ENCODE data around the gene NUP98.

Gene NUP98

DNA sequence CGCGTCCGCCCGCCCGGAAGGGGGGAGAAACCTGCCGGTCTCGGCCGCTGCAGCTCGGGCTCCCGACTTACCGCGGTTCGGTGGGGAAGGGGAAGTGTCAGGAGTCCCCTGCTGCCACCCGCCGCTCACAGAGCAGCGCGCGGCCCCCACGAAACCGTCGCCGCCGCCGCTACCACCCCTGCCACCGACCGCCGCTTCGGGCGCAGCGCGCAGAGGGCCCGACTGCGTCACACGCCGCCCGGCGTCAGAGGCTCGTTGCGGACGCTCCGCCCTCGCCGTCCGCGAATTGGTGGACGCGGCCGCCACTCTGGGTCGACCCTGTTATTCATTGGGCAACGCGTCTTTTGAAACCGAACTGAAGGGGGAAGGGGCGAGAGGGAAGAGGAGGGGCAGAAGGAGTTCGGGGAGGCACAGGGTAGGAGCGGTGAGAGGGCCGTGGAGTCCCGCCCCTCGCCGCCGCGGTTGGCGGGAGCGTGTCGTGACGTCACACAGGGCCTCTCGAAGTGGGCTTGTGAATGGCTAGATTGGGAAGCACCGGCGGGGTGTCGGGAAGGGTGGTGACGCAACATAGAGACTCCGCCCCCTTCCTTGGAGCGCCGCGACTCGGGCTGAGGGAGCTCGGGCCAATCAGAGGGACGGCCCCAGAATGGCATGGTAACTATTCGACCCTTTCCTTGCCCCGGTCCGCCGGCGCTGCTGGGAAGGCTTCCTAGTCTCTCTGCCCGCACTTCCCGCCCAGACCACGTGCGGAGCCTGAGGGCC, at the start of gene NUP98:
TSS of gene NUP98 (minus strand) at position 226 of the 762 bp plus-strand sequence. CDS start 15,437 bp downstream, outside the sequence.
- in situ Hi-C loops (cut with MboI; ENCODE audit: low sequenced_read_pairs), result no loop called here

DNA sequence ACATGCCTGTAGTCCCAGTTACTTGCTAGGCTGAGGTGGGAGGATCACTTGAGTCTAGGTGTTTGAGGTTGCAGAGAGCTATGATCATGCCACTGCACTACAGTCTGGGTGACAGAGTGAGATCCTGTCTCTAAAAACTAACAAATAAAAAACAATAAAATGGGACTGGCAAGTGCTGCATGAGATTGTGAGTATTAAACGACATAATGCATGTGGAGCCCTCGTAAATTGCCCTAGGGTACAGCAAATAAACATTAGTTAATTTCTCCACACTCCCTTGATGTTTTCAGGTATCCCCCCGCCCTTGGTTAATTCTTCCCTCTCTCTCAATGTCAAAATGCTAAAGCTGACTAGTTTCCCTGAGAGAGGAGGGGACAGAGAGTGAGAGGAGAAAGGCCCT, 48.3 kb upstream of the NUP98 start:
- in situ Hi-C loops (cut with MboI; ENCODE audit: low sequenced_read_pairs), result no loop called here

DNA sequence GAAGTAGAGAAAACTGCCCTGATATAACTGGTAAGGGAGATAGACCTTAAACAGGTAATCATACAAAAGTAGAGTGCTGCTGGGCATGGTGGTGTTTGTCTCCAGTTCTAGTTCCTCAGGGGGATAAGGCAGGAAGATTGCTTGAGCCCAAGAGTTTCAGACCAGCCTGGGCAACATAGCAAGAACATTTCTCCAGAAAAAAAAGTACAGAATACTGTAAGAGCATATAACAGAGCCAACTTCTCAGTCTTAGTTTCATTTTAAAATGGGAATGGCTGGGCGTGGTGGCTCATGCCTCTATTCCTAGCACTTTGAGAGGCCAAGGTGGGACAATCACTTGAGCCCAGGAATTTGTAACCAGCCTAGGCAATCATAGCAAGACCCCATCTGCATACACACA, 47.9 kb upstream of the NUP98 start:
- in situ Hi-C loops (cut with MboI; ENCODE audit: low sequenced_read_pairs), result no loop called here

DNA sequence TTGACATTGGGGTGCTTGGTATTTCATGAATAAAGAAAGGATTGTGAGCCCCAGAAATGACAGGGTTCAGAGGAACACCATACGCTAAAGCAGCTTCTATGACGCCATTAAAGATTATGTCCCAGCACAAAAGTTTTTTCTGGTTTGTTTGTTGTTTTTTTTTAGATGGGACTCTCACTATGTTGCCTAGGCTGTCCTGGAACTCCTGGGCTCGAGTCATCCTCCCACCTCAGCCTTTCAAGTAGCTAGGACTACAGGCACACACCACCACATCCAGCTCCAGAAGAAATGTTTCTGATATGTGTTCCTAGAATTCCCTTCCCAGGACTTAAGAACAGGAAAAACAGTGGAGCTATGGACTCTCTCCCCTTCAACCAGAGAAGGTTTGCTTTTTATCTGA, 46.0 kb upstream of the NUP98 start:
- in situ Hi-C loops (cut with MboI; ENCODE audit: low sequenced_read_pairs), result no loop called here

DNA sequence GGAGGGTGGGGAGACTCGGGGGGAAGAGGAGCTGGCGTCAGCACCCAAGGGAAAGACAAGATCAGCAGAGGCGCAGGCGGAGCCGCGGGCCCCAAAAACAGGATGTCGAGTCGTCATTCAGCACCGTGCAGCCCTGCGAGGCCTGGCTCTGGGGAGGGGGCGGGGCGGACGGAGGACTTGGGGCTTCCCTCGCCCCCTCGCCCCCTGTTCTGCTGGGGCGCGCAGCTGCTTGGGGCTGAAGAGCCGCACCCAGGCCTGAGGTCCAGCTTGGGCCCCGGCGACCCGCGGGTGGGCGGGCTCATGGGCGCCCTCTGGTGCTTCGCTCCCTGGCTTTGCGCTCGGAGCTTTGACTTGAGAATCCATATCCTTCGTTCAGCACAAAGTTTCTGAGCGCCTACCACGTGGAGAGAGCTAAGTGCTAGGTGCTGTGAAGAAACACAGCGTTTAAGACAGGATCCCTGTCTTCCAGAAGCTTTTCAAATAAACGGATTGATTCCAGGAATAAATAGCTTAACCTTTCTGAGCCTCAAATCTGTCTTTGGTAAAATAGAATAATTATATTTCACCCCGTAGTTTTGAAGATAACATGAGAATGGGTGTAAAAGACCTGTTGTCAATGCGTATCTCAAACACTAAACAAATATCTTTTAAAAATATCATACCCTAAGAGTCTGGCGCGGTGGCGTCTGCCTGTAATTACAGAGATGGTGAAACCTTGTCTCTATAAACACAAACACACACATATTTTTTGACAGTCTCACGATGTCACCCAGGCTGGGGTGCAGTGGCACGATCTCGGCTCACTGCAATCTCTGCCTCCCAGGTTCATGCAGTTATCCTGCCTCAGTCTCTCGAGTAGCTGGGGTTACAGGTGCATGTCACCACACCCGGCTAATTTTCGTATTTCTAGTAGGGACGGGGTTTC, 44.3 kb upstream of the NUP98 start:
- in situ Hi-C loops (cut with MboI; ENCODE audit: low sequenced_read_pairs), result no loop called here

DNA sequence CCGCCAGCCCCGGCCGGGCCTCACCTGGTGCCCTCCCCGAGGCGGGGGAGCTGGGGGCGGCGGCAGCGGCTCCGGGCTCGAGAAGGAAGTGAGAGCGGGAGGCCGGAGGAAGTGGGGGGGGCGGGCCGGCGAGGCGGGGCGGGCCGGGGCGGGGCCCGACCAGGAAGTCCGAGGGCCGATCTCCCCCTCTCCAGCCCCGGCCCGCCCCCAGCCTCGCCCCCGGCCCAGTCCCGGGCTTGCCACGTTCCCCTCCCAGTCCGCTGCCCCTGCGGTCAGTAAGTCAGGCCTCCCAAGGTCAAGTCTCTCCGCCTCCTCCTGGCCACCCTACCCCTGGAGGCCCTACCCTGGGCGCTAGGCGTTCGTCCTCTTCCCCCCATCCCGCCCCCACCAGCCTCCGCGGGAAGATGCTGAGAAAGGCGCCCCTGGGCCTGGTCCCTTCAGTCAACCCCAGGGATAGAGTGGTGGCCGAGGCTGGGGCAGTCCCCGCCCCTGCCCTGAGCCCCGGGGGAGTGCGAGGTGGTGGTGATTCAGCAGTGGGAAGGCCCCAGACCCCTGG, 43.6 kb upstream of the NUP98 start, which contains the start of gene RHOG:
TSS of gene RHOG (minus strand) at position 90 of the 556 bp plus-strand sequence. CDS start 12,821 bp downstream, outside the sequence.
- in situ Hi-C loops (cut with MboI; ENCODE audit: low sequenced_read_pairs), result no loop called here

DNA sequence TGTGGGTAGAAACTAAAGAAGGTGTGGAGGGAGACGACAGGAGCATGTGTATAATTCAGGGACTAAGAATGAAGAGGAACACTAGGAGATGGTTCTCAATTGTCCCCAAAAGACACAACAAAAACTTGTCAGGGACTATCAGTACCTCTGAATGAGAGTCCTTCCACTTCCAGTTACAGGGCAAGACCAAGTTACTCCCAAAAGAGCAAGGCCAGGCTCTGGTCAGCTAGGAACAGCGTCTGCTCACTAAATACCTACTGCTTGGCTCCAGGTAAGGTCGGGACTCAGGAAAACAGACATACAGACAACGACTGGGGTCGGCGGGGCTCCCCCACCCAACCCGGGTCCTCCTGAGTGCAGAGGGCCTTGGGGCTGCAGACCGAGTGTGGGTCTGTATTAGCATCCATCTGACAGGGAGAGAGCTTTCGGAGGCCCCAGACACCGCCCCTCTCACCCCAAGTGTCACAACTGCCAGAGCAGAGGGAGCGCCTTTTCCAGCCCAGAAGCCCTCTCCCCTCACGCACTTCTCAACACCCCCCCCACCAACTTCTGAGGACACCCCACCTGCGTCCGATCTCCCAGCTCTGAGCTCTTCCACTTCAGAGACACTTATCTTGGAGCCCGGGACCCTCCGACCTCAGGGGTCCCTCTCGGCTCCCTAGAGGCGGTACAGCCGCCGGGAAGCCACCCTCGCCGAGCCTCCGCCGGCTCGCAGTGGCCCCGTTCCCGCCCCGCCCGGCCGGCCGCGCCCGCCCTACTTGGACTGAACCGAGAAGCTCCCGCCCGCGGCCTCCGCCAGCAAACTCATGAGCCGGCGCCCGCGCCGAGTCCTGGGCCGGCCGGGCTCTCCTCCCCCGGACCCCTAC, 42.9 kb upstream of the NUP98 start:
- in situ Hi-C loops (cut with MboI; ENCODE audit: low sequenced_read_pairs), result no loop called here

DNA sequence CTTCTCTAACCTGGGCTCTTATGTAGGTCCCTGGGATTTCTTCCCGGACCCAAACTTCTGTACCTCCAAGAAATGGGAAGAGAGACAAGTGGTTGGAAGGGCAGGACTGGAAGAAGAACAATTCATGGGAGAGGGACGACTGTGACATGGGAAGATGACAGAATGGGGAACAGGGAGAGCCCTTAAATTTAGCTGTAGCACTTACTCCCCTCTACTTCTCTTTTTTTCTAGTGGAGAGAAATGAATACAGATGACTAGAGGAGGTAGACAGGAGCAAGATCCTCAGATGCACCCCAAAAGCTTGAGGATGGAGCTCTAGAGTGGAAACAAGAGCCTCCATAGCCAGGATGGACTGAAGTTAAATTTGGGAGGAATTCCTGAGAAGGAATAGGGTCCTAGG, 41.1 kb upstream of the NUP98 start:
- in situ Hi-C loops (cut with MboI; ENCODE audit: low sequenced_read_pairs), result no loop called here

DNA sequence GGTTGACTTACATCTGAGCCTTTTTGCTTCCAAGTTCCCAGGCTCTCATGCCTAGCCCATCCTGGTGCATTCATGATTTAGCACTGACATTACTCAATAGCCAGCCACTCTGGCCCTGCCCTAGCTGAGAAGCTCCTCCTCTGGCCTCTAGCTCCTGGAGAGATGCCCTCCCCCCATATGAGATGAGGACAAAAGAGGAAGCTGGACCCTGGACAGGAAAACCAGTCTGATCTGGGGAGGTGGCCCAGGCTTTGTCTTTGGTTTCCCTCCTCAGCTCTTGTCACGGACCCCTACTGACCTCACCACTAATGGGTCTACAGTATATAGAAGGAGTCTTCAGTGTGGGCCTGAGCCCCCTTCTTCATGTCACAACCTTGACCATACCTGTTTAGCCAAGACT, 40.4 kb upstream of the NUP98 start:
- in situ Hi-C loops (cut with MboI; ENCODE audit: low sequenced_read_pairs), result no loop called here

DNA sequence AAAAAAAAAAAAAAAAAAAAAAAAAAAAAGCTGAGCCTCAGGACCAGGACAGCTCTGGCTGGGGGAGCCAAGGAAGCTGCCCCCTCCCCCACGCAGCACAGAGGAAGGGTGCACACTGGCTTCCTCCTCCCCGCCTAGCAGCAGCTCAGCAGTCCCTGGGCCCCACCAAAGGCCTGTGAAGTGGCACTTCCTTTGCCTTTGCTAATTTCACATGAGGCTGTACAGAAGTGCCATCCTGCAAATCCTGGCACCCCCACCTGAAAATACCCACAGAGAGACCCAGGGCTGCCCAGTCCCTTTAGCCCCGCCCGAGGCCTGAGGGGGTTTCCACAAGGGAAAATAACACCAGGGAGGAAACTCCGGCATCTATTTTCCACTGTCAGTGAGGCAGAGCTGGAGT, 39.5 kb upstream of the NUP98 start:
- in situ Hi-C loops (cut with MboI; ENCODE audit: low sequenced_read_pairs), result no loop called here

DNA sequence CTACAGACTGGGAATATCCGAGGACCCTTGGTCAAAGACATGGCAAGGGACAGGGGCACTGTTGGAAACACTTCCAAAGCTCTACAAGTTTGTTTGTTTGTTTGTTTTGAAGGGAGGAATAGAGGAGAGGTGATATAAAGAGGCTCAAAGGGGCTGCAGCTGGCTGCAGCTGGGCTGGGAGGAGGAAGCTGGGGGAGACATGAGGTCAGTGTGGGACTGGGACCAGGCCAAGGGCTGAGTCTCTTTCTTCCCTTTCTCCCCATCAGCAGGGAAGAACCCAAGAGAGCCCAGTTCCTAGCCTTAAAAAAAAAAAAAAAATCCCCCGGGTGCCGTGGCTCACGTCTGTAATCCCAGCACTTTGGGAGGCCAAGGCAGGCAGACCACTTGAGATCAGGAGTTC, 38.4 kb upstream of the NUP98 start:
- in situ Hi-C loops (cut with MboI; ENCODE audit: low sequenced_read_pairs), result no loop called here

DNA sequence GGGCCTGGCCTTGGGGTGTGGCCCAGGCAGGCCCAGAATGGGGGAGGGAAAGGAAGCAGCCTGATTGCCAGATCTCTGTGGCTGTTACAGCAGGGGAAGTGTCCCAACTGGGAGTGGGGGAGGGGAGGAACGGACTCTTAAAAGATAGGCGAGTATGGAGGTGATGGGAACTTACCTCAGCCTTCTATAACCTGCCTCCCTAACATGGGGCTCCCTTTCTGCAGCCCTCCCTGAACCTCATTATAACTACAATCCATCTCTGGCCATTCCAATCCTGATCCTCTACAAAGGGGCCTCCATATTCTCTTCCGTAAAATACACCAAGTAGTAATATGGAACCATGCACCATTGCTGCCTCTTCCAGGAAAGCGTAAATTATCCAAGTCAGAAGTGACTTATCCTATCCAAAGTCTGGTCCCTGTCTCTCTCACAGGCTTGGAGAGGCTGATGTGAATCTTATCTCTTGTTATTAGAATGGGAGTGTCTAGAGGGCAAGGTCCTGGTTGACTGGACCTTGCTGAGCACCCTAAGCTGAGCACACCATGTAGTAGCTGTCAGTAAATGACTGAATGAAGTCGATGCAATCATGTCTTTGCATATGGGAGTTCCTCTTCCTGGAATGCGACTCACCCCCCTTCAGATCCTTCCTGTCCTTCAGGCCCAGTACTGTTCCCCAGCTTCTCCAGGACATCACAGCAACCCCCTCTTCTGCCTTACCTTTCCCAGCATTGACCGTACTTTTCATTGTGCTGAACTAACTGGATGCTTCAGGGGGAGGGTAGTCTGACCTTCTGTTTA, 37.5 kb upstream of the NUP98 start:
- in situ Hi-C loops (cut with MboI; ENCODE audit: low sequenced_read_pairs), result no loop called here

DNA sequence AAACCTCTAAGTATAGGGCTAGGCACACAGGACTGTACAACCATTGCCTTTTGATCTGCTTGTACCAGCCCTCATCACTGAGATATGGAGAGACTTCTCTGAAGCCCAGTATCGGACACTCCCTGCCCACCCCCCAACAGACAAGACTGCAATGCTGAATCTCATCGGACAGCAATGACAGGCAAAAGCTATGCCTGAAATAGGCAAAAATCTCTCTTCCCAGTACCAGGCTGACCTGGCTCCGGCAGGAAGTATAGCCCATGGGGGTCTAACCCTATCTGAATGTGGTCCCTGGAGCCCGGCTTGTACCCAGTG, 37.0 kb upstream of the NUP98 start:
- in situ Hi-C loops (cut with MboI; ENCODE audit: low sequenced_read_pairs), result no loop called here

DNA sequence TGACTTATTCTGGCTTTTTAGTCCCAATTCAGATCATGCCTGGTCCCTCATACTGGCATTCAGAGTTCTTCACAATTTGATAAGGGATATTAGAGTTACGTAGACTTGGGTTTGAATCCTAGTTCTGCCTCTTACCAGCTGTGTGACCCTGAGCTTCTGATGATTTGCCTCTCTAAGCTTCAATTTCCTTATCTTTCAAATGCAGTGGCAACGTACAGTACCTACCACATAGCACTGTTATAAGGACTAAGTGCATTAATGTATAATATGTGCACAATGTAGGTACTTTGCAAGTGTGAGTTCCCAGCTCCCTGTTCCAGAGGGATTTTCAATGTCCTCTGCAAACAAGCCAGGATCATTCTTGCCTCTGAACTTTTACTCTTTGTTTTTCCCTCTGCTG, 36.1 kb upstream of the NUP98 start:
- in situ Hi-C loops (cut with MboI; ENCODE audit: low sequenced_read_pairs), result no loop called here

DNA sequence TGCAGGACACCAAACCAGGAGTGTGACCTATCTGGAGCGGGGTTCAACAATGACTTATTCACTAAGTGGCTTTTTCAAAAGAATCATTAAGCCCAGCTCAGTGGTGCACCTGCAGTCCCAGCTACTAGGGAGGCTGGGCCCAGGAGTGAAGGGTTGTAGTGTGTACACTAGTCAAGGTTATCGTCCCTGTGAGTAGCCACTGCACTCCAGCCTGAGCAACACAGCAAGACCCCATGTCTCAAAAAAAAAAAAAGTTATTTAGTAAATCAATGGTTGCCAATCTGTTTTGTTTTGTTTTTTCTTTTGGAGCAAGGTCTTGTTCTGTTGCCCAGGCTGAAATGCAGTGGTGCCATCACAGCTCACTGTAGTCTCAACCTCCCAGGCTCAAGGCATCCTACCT, 35.5 kb upstream of the NUP98 start:
- in situ Hi-C loops (cut with MboI; ENCODE audit: low sequenced_read_pairs), result no loop called here

DNA sequence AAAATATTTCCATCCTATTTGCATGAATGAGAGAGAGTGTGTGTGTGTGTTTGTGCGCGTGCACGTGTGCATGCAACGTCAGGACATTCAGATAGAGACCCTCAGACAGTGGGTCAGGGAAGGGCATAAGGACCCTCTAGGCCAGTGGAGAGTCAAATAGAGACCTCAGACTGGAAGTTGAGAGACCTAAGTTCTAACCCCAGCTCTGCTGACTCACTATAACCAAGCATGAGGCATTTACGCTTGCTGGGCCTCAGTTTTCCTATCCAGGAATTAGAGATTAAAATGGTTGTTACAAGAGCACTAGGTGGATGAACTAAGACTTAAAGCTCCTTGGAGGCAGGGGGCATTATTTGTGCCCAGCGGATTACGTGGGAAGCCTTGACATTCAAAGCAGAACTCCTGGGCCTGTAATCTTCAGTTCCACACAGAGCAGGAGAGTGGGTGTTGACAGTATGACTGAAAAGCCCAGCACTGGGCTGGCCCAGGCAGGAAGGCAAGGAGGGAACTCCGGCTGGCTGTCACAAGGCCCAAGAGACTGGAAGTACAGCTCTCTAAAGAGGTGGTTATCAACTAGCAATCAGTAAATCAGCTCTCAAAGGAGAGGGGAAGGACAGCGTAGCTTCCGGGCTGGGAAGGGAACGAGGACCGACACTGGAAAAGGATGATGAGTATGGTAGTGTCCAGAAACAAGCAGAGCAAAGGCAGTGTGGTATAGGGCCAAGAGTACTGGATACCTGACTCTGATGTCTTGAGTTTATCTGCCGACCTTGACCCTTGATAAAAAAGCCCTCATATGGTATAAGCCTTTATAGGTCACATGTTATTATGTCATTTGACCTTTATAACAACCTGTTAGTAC, 34.3 kb upstream of the NUP98 start:
- in situ Hi-C loops (cut with MboI; ENCODE audit: low sequenced_read_pairs), result no loop called here

DNA sequence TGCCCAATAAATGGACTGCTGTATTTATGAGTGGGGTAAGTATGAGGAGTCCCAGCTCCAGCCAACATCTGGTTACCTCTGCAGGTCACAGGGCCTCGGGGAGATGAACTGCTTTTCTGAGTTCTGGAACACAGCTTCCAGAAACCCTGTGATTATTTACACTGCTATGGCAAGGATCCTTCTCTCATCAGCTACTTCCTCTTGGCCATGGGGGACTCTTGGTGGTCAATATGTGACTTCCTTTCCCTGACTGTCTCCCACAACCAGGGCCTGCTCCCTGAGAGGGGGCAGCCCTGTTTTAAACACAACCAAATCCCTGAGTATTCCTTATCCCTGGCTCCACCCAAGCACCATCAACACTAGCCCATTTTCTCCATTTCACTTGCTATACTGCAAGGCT, 33.4 kb upstream of the NUP98 start:
- in situ Hi-C loops (cut with MboI; ENCODE audit: low sequenced_read_pairs), result no loop called here

DNA sequence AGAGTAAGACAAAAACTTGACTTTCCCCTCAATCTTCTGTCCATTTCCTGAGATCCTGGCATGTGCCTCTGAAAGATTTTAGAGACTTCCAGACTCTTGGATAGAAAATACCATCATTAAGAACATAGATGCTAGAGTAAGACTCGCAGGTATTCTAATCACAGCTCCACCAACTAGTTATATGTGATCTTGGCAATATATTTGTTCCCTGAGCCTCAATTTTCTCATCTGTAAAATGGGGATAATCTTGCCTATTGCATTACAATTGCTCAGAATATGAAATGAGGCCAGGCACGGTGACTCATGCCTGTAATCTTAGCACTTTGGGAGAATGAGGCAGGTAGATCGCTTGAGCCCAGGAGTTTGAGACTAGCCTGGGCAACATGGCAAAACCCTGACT, 32.7 kb upstream of the NUP98 start:
- in situ Hi-C loops (cut with MboI; ENCODE audit: low sequenced_read_pairs), result no loop called here
